GM23338 (cell line): Measurements from ENCODE around the gene HERPUD2. TPM values are rescaled to one million over a fixed set of nuclear protein-coding genes. Genes with fewer than 3 reads are reported as not detected.
"Not testable (repeated sequence)": the region's sequence is repeated elsewhere in the genome, so short reads cannot be mapped to it uniquely, and the experiment has no call there.

Source experiments
- ATAC-seq: fragments of 200-7000 bp; cut with Tn5 transposase; 3 replicates; pipeline ENCODE4 v1.9.1; 2020
- DNase-seq: peaks from one replicate; pipeline ENCODE4 v3.0.0-alpha.2; 2015; ENCODE audit warnings: low spot score
- H2AFZ ChIP-seq: fragments of 200-600 bp; sonication (generic); 2 replicates; pipeline ENCODE4 v1.8.0; 2016; ENCODE audit warnings: antibody characterized with exemption, mild to moderate bottlenecking, moderate library complexity
- H3F3A ChIP-seq: fragments of 200-600 bp; sonication (generic); replicated peaks from 2 replicates; pipeline ENCODE4 v1.8.0; 2017; ENCODE audit warnings: antibody characterized with exemption, mixed run types, low read depth
- H3K27ac ChIP-seq: fragments of 200-600 bp; sonication (generic); 2 replicates; pipeline ENCODE4 v1.6.1; 2016; ENCODE audit warnings: low read depth
- H3K27me3 ChIP-seq: fragments of 200-600 bp; sonication (generic); 2 replicates; pipeline ENCODE4 v1.8.0; 2016; ENCODE audit warnings: mild to moderate bottlenecking, mixed run types, moderate library complexity; ENCODE audit not compliant: insufficient read depth
- H3K36me3 ChIP-seq: fragments of 200-600 bp; sonication (generic); 2 replicates; pipeline ENCODE4 v1.8.0; 2016; ENCODE audit warnings: mild to moderate bottlenecking; ENCODE audit not compliant: insufficient read depth
- H3K4me1 ChIP-seq: fragments of 200-600 bp; sonication (generic); 2 replicates; pipeline ENCODE4 v1.8.0; 2016; ENCODE audit warnings: mild to moderate bottlenecking, moderate library complexity; ENCODE audit not compliant: insufficient read depth
- H3K4me2 ChIP-seq: fragments of 200-600 bp; sonication (generic); 2 replicates; pipeline ENCODE4 v1.7.1; 2017; ENCODE audit warnings: mixed run types
- H3K4me3 ChIP-seq: fragments of 200-600 bp; sonication (generic); 2 replicates; pipeline ENCODE4 v1.6.1; 2016; ENCODE audit warnings: mixed run types
- H3K79me2 ChIP-seq: fragments of 200-600 bp; sonication (generic); replicated peaks from 2 replicates; pipeline ENCODE4 v1.8.0; 2017; ENCODE audit warnings: mild to moderate bottlenecking; ENCODE audit not compliant: insufficient read depth
- H3K9me2 ChIP-seq: fragments of 200-600 bp; sonication (generic); 2 replicates; pipeline ENCODE4 v1.8.0; 2017; ENCODE audit not compliant: insufficient read depth
- H4K20me1 ChIP-seq: fragments of 200-600 bp; sonication (generic); replicated peaks from 2 replicates; pipeline ENCODE4 v1.8.0; 2017; ENCODE audit warnings: mild to moderate bottlenecking; ENCODE audit not compliant: insufficient read depth
- H3K27ac Mint-ChIP-seq: 2 replicates; pipeline ENCODE4 v1.8.0; 2020; ENCODE audit warnings: inconsistent platforms, mild to moderate bottlenecking, moderate library complexity, mixed read lengths
- H3K27me3 Mint-ChIP-seq: 3 replicates; pipeline ENCODE4 v1.8.0; 2022; ENCODE audit warnings: low read depth, mild to moderate bottlenecking, moderate library complexity, mixed read lengths, inconsistent platforms; ENCODE audit not compliant: insufficient read depth, poor library complexity
- H3K36me3 Mint-ChIP-seq: 3 replicates; pipeline ENCODE4 v1.8.0; 2021; ENCODE audit warnings: low read depth, mild to moderate bottlenecking, inconsistent platforms, moderate library complexity, mixed read lengths
- H3K4me1 Mint-ChIP-seq: 3 replicates; pipeline ENCODE4 v1.8.0; 2020; ENCODE audit warnings: mild to moderate bottlenecking, inconsistent platforms, mixed read lengths
- H3K4me3 Mint-ChIP-seq: 3 replicates; pipeline ENCODE4 v1.8.0; 2021; ENCODE audit warnings: moderate library complexity, mild to moderate bottlenecking, inconsistent platforms, mixed read lengths
- H3K9me3 Mint-ChIP-seq: 3 replicates; pipeline ENCODE4 v1.8.0; 2020; ENCODE audit warnings: moderate library complexity, mild to moderate bottlenecking, inconsistent platforms, mixed read lengths
- CREB1 ChIP-seq: fragments of 250-450 bp; sonication (Bioruptor Pico); IDR thresholded peaks from 2 replicates; pipeline ENCODE4 v1.5.0; 2020; ENCODE audit warnings: low read depth, mild to moderate bottlenecking, moderate library complexity
- CTCF ChIP-seq, 2 experiments: fragments of 200-600 bp in 1 of 2; sonication (generic) in 1 of 2; conservative IDR thresholded peaks; 2 replicates each; pipeline versions ENCODE4 v1.5.1 to v1.6.1; 2016 to 2017; ENCODE audit warnings: antibody characterized with exemption in 2 of 2, low read depth in 2 of 2, mild to moderate bottlenecking in 2 of 2, moderate library complexity in 1 of 2
- JUNB ChIP-seq: IDR thresholded peaks from one replicate; pipeline ENCODE4 v1.6.1; 2016; ENCODE audit warnings: antibody characterized with exemption; ENCODE audit not compliant: unreplicated experiment
- POLR2AphosphoS5 ChIP-seq: IDR thresholded peaks from 2 replicates; pipeline ENCODE4 v1.6.1; 2016; ENCODE audit warnings: antibody characterized with exemption, low read depth
- REST ChIP-seq: IDR thresholded peaks from one replicate; pipeline ENCODE4 v1.6.1; 2018; ENCODE audit warnings: antibody characterized with exemption; ENCODE audit not compliant: unreplicated experiment
- polyA plus RNA-seq: library from polyadenylated mRNA; unstranded; fragments of >200 nt; fragmentation: Nextera tagmentation; extraction: Ambion mirVana; gene quantifications from 2 replicates; pipeline ENCODE4 v1.2.1, GENCODE V29; 2016
- total RNA-seq: library from RNA; depleted of rRNA; stranded (reverse); fragments of >200 nt; shearing (Covaris generic); gene quantifications from 2 replicates; pipeline ENCODE4 v1.2.3, GENCODE V29; 2014

Gene HERPUD2
- total and polyA plus RNA-seq, 2 experiments from 2014 or later = 8.0 to 12.0 TPM

- Mint-ChIP-seq H3K4me1 (peaks cover 12% of the 10 kb centered on the region; the same call in 2 of the 3 replicates), H3K27me3 (peaks cover 2% of the 10 kb centered on the region), H3K27ac (no peak overlapping the region), H3K9me3 (peaks cover 20% of the 10 kb centered on the region; the same call in 2 of the 3 replicates), H3K36me3 (peaks cover 22% of the 10 kb centered on the region), H3K4me3 (no peak overlapping the region)
- Histone ChIP-seq H3K36me3 (no peaks in the 10 kb centered on the region), H3K9me2 (no peaks in the 10 kb centered on the region), H3K4me3 (no peak overlapping the region), H3K27me3 (no peaks in the 10 kb centered on the region), H3K79me2 (no peaks in the 10 kb centered on the region; the same call in 1 of the 2 replicates), H4K20me1 (no peaks in the 10 kb centered on the region), H2AFZ (no peak overlapping the region), H3K4me1 (peaks cover 9% of the 10 kb centered on the region), H3F3A (no peaks in the 10 kb centered on the region), H3K4me2 (no peak overlapping the region), H3K27ac (no peak overlapping the region)
- DNase-seq = no peak
- TF ChIP-seq POLR2AphosphoS5 (no peak), CTCF (conservative IDR thresholded peaks at IDR 0.05; ENCODE audit: low read depth in 2 of 2) (no peak), JUNB (no peak), REST (no peak), CREB1 (CRISPR knock-in tag) (no peak)
- ATAC-seq = no peak
These were observed 4.9 kb upstream of the HERPUD2 start for GRCh38 chr7:35699796-35700305.

DNA sequence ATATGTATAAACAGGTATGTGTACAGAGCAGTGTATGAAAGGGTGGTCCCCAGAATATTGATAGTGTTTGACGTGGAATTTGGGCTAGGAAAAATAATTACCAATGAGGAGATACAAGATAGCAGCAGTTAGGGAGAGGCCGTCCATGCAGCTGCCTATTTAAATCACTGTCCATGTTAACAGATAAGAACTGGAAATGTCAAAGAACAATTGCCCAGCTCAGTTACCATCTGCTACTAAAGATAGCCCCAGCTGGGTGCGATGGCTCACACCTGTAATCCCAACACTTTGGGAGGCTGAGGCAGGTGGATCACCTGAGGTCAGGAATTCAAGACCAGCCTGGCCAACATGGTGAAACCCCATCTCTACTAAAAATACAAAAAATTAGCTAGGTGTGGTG lies 3.4 kb upstream of the HERPUD2 start:
- H3K4me1 ChIP-seq, H3K36me3 ChIP-seq, H3K27me3 Mint-ChIP-seq, H4K20me1 ChIP-seq, H3K27ac ChIP-seq, ATAC-seq, H3K79me2 ChIP-seq, H3K4me2 ChIP-seq, H3K27me3 ChIP-seq, H3F3A ChIP-seq, H3K27ac Mint-ChIP-seq, H2AFZ ChIP-seq, H3K4me3 Mint-ChIP-seq, H3K9me2 ChIP-seq, H3K4me3 ChIP-seq, DNase-seq: not testable (repeated sequence)
- Mint-ChIP-seq H3K36me3 (peaks cover 27% of the 10 kb centered on the region), H3K9me3 (peaks cover 20% of the 10 kb centered on the region; the same call in 2 of the 3 replicates), H3K4me1 (peaks cover 15% of the 10 kb centered on the region)
